HG02588 (cell line): ENCODE measurements around the gene SUMO3.

Experiments used
- ATAC-seq: cut with Tn5 transposase; IDR thresholded peaks from one replicate; pipeline ENCODE4 v1.9.1; 2021; ENCODE audit warnings: mild to moderate bottlenecking, moderate library complexity; ENCODE audit not compliant: unreplicated experiment

SUMO3 gene

GRCh38 chr21:44762221-44763049 lies 55.4 kb downstream of the SUMO3 start:
- ATAC-seq, result no peak

- no peak for ATAC-seq
Observed at GRCh38 chr21:44761747-44762208, 56.1 kb downstream of the SUMO3 start.

- no peak for ATAC-seq
Observed at GRCh38 chr21:44761011-44761729, 56.7 kb downstream of the SUMO3 start.

- ATAC-seq, result no peak
Observed at GRCh38 chr21:44760376-44760775, 57.5 kb downstream of the SUMO3 start.

- ATAC-seq, result no peak
Observed at GRCh38 chr21:44759628-44760285, 58.1 kb downstream of the SUMO3 start.

- no peak for ATAC-seq
Observed at GRCh38 chr21:44758781-44759627, 58.9 kb downstream of the SUMO3 start.

- ATAC-seq, result no peak
Observed at GRCh38 chr21:44758141-44758561, 59.7 kb downstream of the SUMO3 start.

GRCh38 chr21:44757731-44758130 lies 60.1 kb downstream of the SUMO3 start:
- ATAC-seq, result no peak

- no peak for ATAC-seq
Observed at GRCh38 chr21:44756423-44757185, 61.3 kb downstream of the SUMO3 start.
